ENCODE results near the gene P2RY1.

Gene P2RY1, protein sequence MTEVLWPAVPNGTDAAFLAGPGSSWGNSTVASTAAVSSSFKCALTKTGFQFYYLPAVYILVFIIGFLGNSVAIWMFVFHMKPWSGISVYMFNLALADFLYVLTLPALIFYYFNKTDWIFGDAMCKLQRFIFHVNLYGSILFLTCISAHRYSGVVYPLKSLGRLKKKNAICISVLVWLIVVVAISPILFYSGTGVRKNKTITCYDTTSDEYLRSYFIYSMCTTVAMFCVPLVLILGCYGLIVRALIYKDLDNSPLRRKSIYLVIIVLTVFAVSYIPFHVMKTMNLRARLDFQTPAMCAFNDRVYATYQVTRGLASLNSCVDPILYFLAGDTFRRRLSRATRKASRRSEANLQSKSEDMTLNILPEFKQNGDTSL
- 0 to 0.14 reads per million in 2 donors for total RNA-seq

DNA sequence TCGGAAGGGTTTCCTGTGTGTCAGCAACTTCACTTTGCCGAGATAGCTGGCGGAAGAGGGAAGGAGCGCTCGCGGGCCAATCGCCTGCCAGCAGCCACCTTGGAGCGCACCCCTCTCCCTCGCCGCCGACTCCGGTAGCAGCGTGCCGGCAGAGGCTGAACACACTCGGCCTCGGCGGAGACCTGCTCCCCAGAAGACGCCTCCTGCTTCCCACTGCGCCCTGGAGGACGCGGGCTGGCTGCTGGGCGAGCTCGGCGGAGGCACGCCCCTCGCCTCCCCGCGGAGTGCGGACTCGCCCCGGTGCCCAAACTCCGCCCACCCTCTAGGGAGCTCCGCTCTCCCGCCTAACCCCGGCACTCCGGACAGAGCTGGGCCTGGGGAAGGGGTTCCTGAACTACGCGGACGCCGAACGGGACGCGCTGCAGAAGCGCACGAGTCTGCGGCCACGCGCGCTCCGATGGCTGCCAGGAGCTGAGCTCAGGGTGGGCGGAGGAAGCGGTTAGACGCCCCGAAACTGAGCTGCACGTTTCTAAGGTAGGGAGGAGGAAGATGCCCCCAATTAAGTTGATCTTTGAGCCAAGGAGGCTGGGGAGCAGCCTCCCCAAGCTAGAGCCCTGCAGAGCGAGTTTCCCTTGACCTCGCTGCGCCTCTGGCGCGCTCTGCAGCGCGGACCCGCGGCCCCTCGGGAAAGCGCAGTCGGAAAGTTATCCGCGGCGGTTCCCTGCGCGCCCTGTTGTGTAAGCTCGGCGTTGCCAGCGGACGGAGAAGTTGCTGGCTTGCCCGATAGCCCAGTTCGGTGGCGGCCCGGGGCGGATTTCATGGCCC, at the start of gene P2RY1:
Gene P2RY1, plus strand, starts transcription at position 356 of the 825 bp plus-strand sequence. CDS start 652 bp downstream, outside the sequence.
- no peak for DNase-seq

- no peak for DNase-seq
Measured at GRCh38 chr3:152786977-152787681, 47.8 kb upstream of the P2RY1 start.

GRCh38 chr3:152790651-152791387, 44.1 kb upstream of the P2RY1 start:
- no peak for DNase-seq

DNA sequence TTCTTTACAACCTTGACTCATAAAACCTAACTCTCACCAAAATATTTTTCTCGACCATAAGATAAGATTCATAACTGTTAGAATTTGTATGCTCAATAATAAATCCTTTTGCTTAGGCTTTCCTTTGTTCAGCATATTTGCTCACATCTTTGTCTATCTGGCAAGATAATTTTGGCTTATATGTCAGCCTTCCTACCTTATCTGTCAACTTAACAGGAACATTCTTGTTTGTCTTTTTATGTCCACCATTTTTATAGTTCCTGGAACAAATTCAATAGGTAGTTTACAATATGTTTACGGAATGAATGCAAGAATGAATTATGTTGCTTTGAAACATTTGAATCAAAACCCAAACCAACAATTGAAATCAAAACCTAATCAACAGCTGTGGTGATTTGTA, 41.0 kb upstream of the P2RY1 start:
- no peak for DNase-seq

DNA sequence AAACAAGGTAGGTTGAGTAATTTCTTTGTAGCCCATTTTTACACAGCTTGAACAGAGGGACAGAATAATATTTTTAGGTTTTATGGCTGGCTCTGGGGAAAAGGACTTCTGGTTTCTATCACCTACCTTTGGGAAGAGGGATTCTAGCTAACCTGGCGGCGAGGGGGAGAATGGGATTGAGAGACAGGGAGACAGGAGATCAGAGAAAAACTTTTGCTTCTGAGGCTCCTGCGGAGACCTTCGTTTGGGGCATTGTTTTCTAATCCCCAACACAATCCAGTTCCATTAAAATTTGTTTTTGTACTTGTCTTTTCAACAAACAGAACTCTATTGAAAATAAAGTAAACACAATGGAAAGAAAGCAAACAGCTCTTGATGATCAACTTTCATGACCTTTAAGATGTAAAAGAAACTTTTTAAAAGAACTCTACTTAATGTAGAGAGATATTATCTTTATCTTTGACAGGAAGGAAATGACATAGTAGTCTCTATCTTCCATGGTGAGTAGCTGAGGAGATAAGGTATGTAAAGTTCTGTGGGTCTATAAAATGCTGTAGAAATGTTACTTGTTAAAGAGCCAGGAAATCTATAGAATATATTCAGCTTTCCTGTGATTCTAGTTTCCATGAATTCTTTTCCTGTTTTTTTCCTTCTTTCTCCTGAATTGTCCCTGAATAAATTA, 37.0 kb upstream of the P2RY1 start:
- no peak for DNase-seq

DNA sequence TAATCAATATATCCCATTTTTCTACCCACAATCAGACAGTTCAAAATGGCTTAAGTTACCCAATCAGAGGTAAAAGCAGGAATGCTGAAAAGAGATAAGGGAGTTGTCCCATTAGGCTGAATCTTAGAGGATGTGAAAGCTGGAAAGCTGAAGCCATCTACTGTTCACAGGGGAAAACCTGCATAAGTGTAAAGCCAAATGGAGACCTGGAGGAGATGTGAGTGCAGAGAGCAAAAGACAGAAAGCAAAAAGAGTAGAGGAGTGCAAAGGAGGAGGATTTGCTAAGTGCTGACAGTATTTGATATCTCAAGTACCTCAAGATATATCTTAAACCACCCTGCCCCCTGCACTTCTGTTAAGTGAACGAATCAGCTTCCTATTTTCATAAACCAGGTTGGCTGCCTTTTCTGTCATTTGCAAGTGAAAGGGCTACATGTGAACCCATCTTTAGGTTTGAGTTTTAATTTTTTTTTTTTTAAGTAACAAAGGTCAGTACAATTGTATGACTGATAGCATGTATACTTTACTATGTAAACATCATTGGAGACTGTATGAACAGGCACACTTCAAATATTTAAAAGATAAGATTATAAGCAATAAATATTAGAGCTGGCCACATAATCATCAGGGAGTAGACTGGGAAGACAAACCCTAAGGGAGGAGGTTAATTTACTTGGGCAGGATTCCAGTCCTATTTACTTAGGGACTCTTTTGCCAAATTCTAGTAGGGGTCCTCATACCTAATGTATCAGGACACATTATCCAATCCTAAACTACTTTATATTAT, 22.8 kb upstream of the P2RY1 start:
- DNase-seq = no peak

GRCh38 chr3:152817400-152817799, 17.5 kb upstream of the P2RY1 start:
- DNase-seq = no peak

GRCh38 chr3:152818027-152818426, 16.9 kb upstream of the P2RY1 start:
- no peak for DNase-seq

DNA sequence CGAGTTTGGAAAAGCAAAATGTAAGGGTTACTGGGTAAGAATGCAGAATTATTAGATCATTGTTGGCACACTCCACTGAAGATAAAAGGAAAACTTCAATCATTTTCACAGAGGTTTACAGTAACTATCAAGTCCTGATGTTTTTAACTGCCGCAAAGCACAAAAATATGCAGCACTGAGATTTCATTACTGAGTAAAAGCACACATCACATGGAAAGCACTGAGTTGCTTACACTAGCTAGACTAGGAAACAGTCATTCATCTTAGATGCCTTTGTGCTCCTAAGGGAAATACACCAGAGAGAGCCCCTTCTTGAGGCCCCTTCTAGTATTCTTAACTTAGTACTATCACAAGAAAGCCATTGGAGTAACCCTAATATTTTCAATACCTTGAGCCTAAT, 11.8 kb upstream of the P2RY1 start:
- no peak for DNase-seq

DNA sequence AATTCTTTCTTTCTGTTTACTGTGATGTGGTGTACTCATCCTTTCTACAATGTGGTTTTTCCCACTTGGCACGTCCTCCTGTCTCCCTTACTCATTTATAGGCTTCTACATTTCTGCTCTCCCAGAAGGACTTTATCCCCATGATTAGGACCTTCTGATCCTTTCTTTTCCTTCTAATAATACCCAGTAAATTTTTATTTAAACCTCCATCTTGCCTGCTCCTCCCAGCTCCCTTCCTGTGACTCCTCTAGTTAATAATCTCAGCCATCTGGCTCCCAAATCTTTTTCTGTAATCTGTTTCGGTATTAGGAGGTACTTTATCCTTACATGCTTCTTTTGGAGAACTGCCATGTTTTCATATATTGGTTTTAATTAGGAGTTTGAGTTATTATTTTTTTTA, 11.2 kb upstream of the P2RY1 start:
- DNase-seq = no peak

GRCh38 chr3:152825566-152825965, 9.4 kb upstream of the P2RY1 start:
- DNase-seq = no peak

GRCh38 chr3:152826476-152826875, 8.5 kb upstream of the P2RY1 start:
- DNase-seq = no peak

- DNase-seq = no peak
Measured at GRCh38 chr3:152827313-152827712, 7.6 kb upstream of the P2RY1 start.

DNA sequence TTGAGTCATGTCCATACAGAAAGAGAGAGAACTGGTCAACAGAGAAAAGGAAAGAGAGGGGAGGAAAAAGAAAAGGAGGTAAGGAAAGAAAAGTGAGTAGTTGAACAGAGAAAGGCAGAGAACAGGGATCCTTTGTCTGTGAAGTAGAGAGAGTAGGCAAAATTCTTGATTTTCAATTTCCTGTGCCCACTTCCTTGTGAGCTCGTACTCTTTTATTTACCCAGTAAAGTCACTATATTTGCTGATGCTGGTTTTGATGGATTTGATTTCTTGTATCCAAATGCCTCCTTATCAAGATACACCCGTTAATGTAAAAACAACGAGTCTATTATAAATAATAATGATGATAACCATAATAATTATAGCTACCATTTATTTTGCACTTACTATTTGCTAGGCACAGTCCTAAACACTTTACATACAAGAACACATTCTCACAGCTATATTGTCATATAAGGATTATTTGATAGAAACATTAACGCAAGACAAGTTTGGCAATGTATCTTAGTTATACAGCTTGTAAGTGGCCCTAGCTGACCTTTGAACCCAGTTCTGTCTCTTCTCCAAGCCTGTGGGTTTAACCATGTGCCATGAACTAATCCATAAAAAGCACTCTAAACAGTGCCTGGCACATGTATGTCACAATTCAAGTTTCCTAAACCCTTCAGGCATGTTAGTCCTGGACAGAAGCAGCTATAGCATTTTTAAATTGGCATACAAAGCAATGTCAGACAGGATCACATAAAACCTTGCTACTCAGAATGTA, 6.7 kb upstream of the P2RY1 start:
- no peak for DNase-seq

- no peak for DNase-seq
Measured at GRCh38 chr3:152830245-152830644, 4.7 kb upstream of the P2RY1 start.

- no peak for DNase-seq
Measured at GRCh38 chr3:152832046-152832445, 2.9 kb upstream of the P2RY1 start.

- no peak for DNase-seq
Measured at GRCh38 chr3:152833089-152833488, 1.8 kb upstream of the P2RY1 start.

DNA sequence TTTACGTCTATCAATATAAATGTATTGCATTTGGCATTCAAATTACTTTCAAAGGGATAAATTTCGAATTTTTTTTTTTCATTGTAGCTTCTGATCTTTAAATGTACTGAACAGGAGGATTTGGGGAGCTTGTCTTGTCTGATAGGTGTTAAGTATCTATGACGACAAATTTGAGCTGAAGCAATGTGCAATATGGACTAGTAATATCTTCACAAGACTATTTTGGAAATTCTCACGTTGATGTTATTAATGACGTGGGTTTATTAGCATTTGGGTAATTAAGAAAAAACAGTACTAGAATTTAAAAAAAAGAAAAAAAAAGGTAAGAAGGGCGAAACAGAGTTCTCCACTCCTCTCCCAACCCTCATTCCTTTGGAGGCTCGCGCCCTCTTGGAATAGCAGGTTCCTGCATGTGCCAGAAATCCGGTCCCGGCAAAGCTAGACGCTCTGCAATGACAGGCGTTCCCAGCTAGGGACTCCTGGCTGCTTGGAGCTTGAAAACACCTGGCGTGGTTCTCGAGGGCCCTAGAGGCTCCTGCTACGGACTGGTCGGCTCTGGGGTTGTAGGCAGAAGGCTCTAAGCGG, 648 bp upstream of the P2RY1 start:
- no peak for DNase-seq

DNA sequence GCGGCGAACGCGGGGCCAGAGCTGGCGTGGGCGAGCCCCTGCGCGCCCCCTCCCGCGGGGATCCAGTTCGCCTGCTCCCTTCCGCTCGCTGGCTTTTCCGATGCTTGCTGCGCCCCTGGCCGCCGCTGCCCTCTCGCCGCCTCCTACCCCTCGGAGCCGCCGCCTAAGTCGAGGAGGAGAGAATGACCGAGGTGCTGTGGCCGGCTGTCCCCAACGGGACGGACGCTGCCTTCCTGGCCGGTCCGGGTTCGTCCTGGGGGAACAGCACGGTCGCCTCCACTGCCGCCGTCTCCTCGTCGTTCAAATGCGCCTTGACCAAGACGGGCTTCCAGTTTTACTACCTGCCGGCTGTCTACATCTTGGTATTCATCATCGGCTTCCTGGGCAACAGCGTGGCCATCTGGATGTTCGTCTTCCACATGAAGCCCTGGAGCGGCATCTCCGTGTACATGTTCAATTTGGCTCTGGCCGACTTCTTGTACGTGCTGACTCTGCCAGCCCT, 721 bp downstream of the P2RY1 start:
- DNase-seq = no peak

GRCh38 chr3:152836269-152836668, 1.3 kb downstream of the P2RY1 start:
- no peak for DNase-seq

Measured in T-helper 9 cell (primary cell).